Liver (tissue), 9 donors: ENCODE results near the gene MAP3K13. TPM values are rescaled to one million over a fixed set of nuclear protein-coding genes. Genes with fewer than 3 reads are reported as not detected.
"Not testable (repeated sequence)": the region's sequence is repeated elsewhere in the genome, so short reads cannot be mapped to it uniquely, and the experiment has no call there.

ENCODE experiments used
- DNase-seq: peaks from one replicate; pipeline ENCODE4 v3.0.0-alpha.2; 2017; ENCODE audit warnings: low spot score
- H3K27ac ChIP-seq, 2 donors: one replicate each; pipeline ENCODE4 v1.7.0; 2013; ENCODE audit warnings: inconsistent platforms in 2 of 2, low read length in 2 of 2, control low read depth in 1 of 2, low read depth in 1 of 2, mild to moderate bottlenecking in 1 of 2
- H3K27me3 ChIP-seq, 4 donors: one replicate each; pipeline versions ENCODE4 v1.6.1 to v1.7.0; 2013; ENCODE audit warnings: low read length in 3 of 4, inconsistent platforms in 1 of 4, mild to moderate bottlenecking in 1 of 4, moderate library complexity in 1 of 4; ENCODE audit not compliant: control insufficient read depth in 4 of 4, insufficient read depth in 4 of 4
- H3K36me3 ChIP-seq, 4 donors: one replicate each; pipeline versions ENCODE4 v1.6.1 to v1.7.0; 2013; ENCODE audit warnings: low read length in 3 of 4, mild to moderate bottlenecking in 3 of 4, low read depth in 1 of 4, moderate library complexity in 1 of 4; ENCODE audit not compliant: control insufficient read depth in 4 of 4, insufficient read depth in 3 of 4
- H3K4me1 ChIP-seq, 4 donors: one replicate each; pipeline versions ENCODE4 v1.6.1 to v1.7.0; 2013; ENCODE audit warnings: low read length in 3 of 4, mild to moderate bottlenecking in 3 of 4, moderate library complexity in 1 of 4; ENCODE audit not compliant: control insufficient read depth in 4 of 4, insufficient read depth in 4 of 4
- H3K4me3 ChIP-seq, 3 donors: one replicate each; pipeline versions ENCODE4 v1.6.1 to v1.7.0; 2013; ENCODE audit warnings: low read length in 3 of 3, control low read depth in 1 of 3, low read depth in 1 of 3, mild to moderate bottlenecking in 1 of 3
- H3K9ac ChIP-seq, 2 donors: one replicate each; pipeline ENCODE4 v1.7.0; 2013; ENCODE audit warnings: low read length in 2 of 2, mild to moderate bottlenecking in 2 of 2, moderate library complexity in 2 of 2, control low read depth in 1 of 2, low read depth in 1 of 2
- H3K9me3 ChIP-seq, 4 donors: one replicate each; pipeline versions ENCODE4 v1.6.1 to v1.7.0; 2013; ENCODE audit warnings: low read length in 3 of 4; ENCODE audit not compliant: control insufficient read depth in 4 of 4
- ATF3 ChIP-seq: IDR thresholded peaks from 2 replicates; pipeline ENCODE4 v1.6.1; 2016; ENCODE audit warnings: antibody characterized with exemption
- FOXA2 ChIP-seq: IDR thresholded peaks from 2 replicates; pipeline ENCODE4 v1.6.1; 2016; ENCODE audit warnings: antibody characterized with exemption
- HNF4A ChIP-seq, 2 donors: conservative IDR thresholded peaks; 2 replicates each; pipeline ENCODE4 v1.6.1; 2016; ENCODE audit warnings: antibody characterized with exemption in 2 of 2, mild to moderate bottlenecking in 2 of 2
- JUND ChIP-seq, 2 donors: IDR thresholded peaks; 2 replicates each; pipeline ENCODE4 v1.6.1; 2016; ENCODE audit warnings: antibody characterized with exemption in 2 of 2
- MAX ChIP-seq: IDR thresholded peaks from 2 replicates; pipeline ENCODE4 v1.6.1; 2016; ENCODE audit warnings: antibody characterized with exemption
- NR2F2 ChIP-seq: IDR thresholded peaks from 2 replicates; pipeline ENCODE4 v1.6.1; 2016; ENCODE audit warnings: antibody characterized with exemption
- RAD21 ChIP-seq, 2 donors: IDR thresholded peaks; 2 replicates each; pipeline ENCODE4 v1.6.1; 2016; ENCODE audit warnings: antibody characterized with exemption in 2 of 2, mild to moderate bottlenecking in 2 of 2
- REST ChIP-seq: IDR thresholded peaks from 2 replicates; pipeline ENCODE4 v1.6.1; 2016; ENCODE audit warnings: antibody characterized with exemption, mild to moderate bottlenecking
- RXRA ChIP-seq, 2 donors: IDR thresholded peaks; 2 replicates each; pipeline ENCODE4 v1.6.1; 2017 to 2018; ENCODE audit warnings: antibody characterized with exemption in 2 of 2, mild to moderate bottlenecking in 1 of 2
- YY1 ChIP-seq: IDR thresholded peaks from 2 replicates; pipeline ENCODE4 v1.6.1; 2016; ENCODE audit warnings: antibody characterized with exemption, mild to moderate bottlenecking
- ZBTB33 ChIP-seq: IDR thresholded peaks from 2 replicates; pipeline ENCODE4 v1.6.1; 2016; ENCODE audit warnings: antibody characterized with exemption
- WGBS: extraction: QIAGEN DNeasy Blood & Tissue Kit; methylation state at CpG from one replicate; pipeline ENCODE4 v1.1.7; 2013; 5-methylcytosine and 5-hydroxymethylcytosine counted together
- polyA plus RNA-seq, 2 donors: library from polyadenylated mRNA; stranded (reverse) in 1 of 2; unstranded in 1 of 2; fragments of 200-250 nt in 1 of 2; fragments of >200 nt in 1 of 2; fragmentation: Nextera tagmentation in 1 of 2; extraction: Ambion mirVana in 1 of 2; gene quantifications; one replicate each; pipeline versions ENCODE4 v1.2.1 to v1.2.3, GENCODE V29; 2013 to 2015
- total RNA-seq, 2 donors: library from RNA; depleted of rRNA; stranded (reverse); fragments of >200 nt; gene quantifications; one replicate each; pipeline ENCODE4 v1.2.3, GENCODE V29; 2014
- donor health status: healthy.
- donor health status: healthy.
- donor health status: healthy.
- donor health status: healthy.
- donor health status: healthy.

MAP3K13 gene
- total and polyA plus RNA-seq, 4 donors: 11.3 to 38.1 (median 26.5) TPM

GRCh38 chr3:185470323-185470722 lies 107.4 kb downstream of the MAP3K13 start:
- Histone ChIP-seq H3K36me3 (peaks cover 17 to 69% (median 61%) of the 10 kb centered on the region in 4 donors), H3K27me3 (no peaks in the 10 kb centered on the region), H3K9me3 (no peaks in the 10 kb centered on the region), H3K4me1 (no peaks in the 10 kb centered on the region), H3K9ac (no peak overlapping the region), H3K4me3 (no peak overlapping the region), H3K27ac (no peak overlapping the region)
- TF ChIP-seq MAX (no peak), ATF3 (no peak), HNF4A (conservative IDR thresholded peaks at IDR 0.05) (no peak), NR2F2 (no peak)
- DNase-seq: no peak
- 87% methylated on average over 3 of the region's 3 CpGs for WGBS

GRCh38 chr3:185473290-185473815 lies 110.4 kb downstream of the MAP3K13 start:
- H3K4me3 ChIP-seq: no peak overlapping the region
- TF ChIP-seq NR2F2: no peak
- TF ChIP-seq RAD21 (IDR thresholded peaks at IDR 0.05): no peak
- TF ChIP-seq YY1: no peak
- no peak for TF ChIP-seq FOXA2
- no peak for TF ChIP-seq ZBTB33
- H3K4me1 ChIP-seq: no peaks in the 10 kb centered on the region
- no peaks in the 10 kb centered on the region for H3K9me3 ChIP-seq
- no peak overlapping the region for H3K9ac ChIP-seq
- 97% methylated on average over 15 of the region's 15 CpGs for WGBS
- peaks cover 15 to 65% (median 52%) of the 10 kb centered on the region in 4 donors for H3K36me3 ChIP-seq
- DNase-seq: no peak
- H3K27me3 ChIP-seq: no peaks in the 10 kb centered on the region
- no peak overlapping the region for H3K27ac ChIP-seq

- peaks cover 13 to 61% (median 55%) of the 10 kb centered on the region in 4 donors for H3K36me3 ChIP-seq
- not testable (repeated sequence) for H3K27ac ChIP-seq, H3K9me3 ChIP-seq, H3K4me3 ChIP-seq, DNase-seq, H3K9ac ChIP-seq, H3K27me3 ChIP-seq, H3K4me1 ChIP-seq
- WGBS: 97% methylated on average over 6 of the region's 6 CpGs
These were observed 112.0 kb downstream of the MAP3K13 start for GRCh38 chr3:185474922-185475321.

GRCh38 chr3:185477316-185477715 lies 114.4 kb downstream of the MAP3K13 start:
- H3K9me3 ChIP-seq: no peaks in the 10 kb centered on the region
- no peaks in the 10 kb centered on the region for H3K4me1 ChIP-seq
- H3K27ac ChIP-seq: no peak overlapping the region
- DNase-seq: no peak
- H3K4me3 ChIP-seq: no peak overlapping the region
- H3K27me3 ChIP-seq: no peaks in the 10 kb centered on the region
- peaks cover 16 to 74% (median 64%) of the 10 kb centered on the region in 4 donors for H3K36me3 ChIP-seq
- no peak overlapping the region for H3K9ac ChIP-seq
- no peak for TF ChIP-seq REST
- TF ChIP-seq ATF3: no peak
- TF ChIP-seq YY1: no peak
- no peak for TF ChIP-seq JUND (IDR thresholded peaks at IDR 0.05)
- TF ChIP-seq MAX: no peak
- TF ChIP-seq RXRA (IDR thresholded peaks at IDR 0.05): no peak
- WGBS: 69% methylated on average over 3 of the region's 3 CpGs
